Thyroid gland (tissue), 4 donors: ENCODE data around the gene CDH23.

ENCODE experiments used
- CTCF ChIP-seq, 6 experiments: fragments of 200-600 bp in 3 of 6; fragments of 450-650 bp in 3 of 6; sonication (generic) in 3 of 6; IDR thresholded peaks; one replicate each; pipeline ENCODE4 v1.5.1; 2016 to 2019; ENCODE audit warnings: antibody characterized with exemption in 6 of 6, mild to moderate bottlenecking in 2 of 6, inconsistent platforms in 1 of 6, moderate library complexity in 1 of 6
- POLR2A ChIP-seq, 2 donors: fragments of 450-650 bp; IDR thresholded peaks; one replicate each; pipeline ENCODE4 v1.6.1; 2017; ENCODE audit warnings: antibody characterized with exemption in 2 of 2, mild to moderate bottlenecking in 2 of 2, moderate library complexity in 1 of 2

DNA sequence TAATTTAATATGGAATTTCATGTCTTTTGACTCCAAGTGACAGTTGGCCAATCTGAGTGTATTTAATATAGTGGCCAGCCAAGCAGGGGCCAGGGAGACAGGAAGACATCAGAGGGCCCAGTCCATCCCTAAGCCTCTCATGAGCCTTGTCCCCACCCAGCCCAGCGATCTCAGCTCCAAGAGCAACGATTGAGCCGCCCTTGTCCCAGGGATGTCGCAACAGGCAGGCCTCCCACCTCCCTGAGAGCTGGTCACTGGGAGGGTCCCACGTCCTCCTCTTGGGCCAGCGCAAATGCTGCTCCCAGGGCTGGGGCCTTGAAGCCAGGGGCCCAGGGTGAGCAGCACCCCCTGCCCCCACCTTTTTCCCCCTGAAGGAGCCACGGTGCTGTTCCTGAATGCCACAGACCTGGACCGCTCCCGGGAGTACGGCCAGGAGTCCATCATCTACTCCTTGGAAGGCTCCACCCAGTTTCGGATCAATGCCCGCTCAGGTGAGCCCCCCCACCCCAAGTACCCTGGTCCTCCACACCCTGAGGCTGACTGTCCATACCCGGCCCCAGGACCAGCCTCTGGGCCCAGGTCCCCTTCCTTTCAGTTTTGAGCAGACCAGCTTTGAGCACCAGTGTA, 293.5 kb downstream of the CDH23 start:
- TF ChIP-seq POLR2A (IDR thresholded peaks at IDR 0.05) = no peak
- TF ChIP-seq CTCF (IDR thresholded peaks at IDR 0.05) = no peak
